NCI-H187 treated with DMSO at 0.1 percent for 48 hours (cell line): Measurements from ENCODE around the gene POLR2L.

Experiments
- DNase-seq: peaks from one replicate; lab custom pipeline; 2025; lab: John Stamatoyannopoulos, UW

The POLR2L gene

DNA sequence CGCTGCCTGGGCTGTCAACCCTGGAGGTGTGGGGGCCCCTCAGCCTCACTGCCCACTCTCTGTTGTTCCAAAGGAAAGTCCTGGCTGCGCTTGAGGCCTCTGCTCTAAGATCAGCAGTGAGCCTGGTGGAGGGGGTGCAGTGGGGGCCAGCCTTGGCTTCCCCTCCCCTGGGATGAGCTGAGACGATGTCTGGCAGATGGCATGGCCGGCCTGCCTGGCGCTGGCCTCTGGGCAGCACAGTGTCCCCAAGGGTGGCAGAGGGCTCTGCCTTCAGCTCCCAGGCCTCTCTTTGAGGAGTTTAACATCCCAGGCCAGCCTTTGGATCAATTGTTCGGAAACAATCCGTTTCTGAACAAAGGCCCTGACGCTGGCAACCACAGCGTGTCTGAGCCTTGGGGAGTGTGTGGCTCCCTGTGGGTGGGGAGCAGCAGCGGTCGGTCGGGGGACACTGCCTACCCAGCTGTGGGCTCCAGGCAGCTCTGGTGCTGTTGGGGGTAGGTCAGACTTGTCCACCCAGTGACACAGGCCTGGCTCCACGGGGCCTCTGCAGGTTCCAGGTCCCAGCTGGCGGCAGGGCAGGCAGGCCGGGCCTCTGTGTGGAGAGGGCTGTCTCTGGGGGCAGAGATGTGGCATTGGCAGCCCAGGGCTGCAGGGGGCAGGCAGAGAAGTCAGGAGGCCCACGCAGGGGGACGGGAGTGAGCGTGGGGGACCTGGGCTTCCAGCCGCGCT, 12.4 kb upstream of the POLR2L start:
- no peak for DNase-seq

DNA sequence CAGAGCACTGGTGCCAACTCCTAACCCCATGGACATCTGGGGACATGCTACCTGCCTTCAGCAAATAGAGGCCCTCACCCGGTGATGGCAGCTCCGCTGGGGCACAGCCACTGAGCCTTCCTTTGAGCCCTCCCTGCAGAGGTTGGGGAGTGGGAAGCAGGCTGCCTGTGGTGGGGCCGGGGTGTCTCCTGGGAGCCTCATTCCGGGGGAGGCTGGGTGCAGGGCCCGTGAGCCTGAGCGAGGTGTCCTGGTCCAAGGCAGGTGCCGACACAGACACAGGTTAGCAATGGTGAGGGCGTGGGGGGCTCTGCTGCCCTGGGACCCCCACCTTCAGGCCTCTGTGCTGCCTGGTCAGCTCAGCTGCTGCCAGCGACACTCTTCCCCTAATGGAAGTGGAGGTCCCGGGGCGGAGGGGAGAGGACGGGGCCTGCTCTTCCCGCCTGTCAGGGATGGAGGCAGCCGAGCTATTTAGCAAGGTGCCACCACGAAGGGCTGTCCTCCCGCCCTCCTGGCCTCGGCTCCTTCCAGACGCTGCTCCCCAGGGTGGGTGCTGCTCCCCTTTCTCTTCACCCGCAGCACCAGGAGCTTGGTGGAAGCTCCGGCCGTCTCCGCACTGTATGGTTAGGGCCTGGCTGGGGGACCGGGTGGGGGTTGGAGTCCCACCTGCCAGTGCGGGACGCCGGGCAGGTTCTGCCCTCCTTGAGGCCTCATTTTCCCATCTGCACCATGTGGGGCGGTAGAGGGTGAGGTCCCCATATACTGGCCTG, 11.5 kb upstream of the POLR2L start:
- DNase-seq = no peak

DNA sequence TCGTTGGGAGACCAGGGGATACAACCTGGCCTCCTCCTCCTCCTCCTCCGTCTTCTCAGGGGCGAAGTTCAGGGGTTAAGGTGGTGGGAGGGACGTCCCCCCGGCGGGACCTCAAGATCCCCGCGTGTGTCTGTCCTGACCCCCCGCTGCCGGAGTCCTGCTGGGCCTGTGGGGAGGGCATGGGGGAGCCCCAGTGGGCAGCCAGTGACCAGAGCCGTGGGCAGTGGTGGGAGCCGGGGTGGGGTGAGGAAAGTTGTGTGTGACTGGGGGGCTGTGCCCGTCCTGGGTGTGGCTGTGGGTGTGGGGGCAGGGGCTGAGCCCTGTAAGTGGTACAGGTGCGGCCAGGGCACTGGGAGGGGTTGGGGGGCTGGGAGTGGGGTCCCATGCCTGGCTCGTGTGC, 10.4 kb upstream of the POLR2L start:
- DNase-seq = no peak

GRCh38 chr11:850775-851763, 8.7 kb upstream of the POLR2L start:
- no peak for DNase-seq

GRCh38 chr11:849951-850774, 7.8 kb upstream of the POLR2L start:
- no peak for DNase-seq

GRCh38 chr11:849104-849824, 6.9 kb upstream of the POLR2L start:
- no peak for DNase-seq

- DNase-seq = no peak
Observed at GRCh38 chr11:848380-848931, 6.1 kb upstream of the POLR2L start.

- no peak for DNase-seq
Observed at GRCh38 chr11:847876-848275, 5.5 kb upstream of the POLR2L start.

GRCh38 chr11:846496-847098, 4.3 kb upstream of the POLR2L start:
- no peak for DNase-seq

DNA sequence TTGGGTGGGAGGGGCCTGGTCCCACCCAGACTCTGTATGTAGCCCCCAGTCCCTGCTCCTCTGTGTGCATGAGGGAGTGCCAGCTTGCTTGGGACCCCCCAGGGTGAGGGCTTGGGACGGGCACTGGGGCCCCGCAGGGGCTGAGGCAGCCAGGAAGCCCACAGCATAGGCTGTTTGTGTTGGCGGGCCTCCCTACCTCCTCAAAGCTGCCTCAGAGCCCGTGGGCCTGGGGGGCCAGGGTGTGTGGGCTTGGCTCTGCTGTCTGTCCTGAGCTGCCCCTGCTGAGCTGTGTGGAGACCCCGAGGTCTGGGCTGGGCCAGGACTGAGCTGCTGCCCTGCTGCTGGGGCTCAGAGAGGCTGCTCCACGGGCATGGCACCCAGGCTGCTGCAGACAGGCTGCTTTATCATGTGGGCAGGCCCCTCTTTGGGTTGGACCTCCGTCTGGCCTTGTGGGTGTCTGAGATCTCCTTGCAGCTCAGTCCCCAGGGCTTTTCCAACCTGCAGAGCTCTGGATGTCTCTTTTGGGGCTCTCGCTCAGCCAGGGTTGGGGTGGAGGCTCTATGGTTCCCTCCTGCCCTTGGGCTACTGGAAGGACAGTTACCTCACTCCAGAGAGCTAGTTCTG, 3.7 kb upstream of the POLR2L start:
- no peak for DNase-seq

- no peak for DNase-seq
Observed at GRCh38 chr11:844693-845644, 2.6 kb upstream of the POLR2L start.

GRCh38 chr11:843818-844692, 1.7 kb upstream of the POLR2L start:
- no peak for DNase-seq

DNA sequence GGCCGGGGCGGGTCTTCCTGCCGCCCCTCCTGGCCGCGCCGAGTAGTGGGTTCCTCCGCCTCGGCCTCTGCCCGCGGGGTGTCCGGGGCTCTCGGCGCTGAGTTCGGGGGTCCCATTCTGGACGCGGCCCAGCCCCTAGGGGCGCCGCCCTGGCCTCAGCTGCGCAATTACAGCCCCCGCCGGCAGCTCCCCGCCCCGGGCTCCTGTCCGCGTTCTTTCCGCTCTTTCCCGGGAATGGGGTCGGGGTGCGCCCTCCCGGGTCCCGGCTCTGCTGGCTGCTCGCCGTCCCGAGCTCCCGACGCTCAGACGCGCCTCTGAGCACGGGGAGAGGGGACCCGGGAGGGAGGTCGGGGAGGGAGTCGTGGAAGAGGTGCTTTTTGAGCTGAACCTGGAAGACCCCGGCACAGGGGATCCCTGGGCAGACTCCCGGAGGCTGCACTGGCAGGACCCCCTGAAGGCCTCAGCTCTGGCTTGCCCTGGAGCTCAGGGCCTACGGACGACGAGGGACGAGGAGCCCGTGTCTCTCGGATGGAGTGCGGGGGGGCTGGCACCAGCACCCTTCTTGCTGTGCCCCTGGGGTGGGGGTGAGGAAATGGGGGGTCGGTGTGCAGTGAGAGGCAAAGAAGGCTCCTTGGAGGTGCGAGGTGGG, 881 bp upstream of the POLR2L start:
- no peak for DNase-seq

DNA sequence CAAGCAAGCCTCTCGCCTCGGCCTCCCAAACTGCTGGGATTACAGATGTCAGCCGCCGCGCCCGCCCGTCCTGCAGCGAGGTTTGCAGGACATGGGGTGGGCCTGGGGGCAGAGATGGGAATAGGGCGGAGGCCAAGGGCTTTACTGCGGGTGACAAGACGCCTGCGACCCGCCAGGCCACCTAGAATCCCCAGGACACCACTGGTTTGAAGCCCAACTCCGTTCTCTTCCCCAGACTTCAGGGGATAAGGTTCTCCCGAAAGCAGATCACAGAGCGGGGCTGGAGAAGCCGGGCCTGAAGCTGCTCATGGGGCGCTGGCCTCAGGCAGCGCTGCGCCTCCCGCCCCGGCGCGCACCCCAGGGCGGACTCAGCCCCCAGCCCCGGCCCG, 354 bp downstream of the POLR2L start:
- DNase-seq = no peak

GRCh38 chr11:839875-840617, 2.3 kb downstream of the POLR2L start:
- no peak for DNase-seq

GRCh38 chr11:839280-839623, 3.1 kb downstream of the POLR2L start:
- DNase-seq = no peak
